Stimulated activated CD4-positive, alpha-beta T cell treated with anti-CD3 and anti-CD28 coated beads, Interleukin-1b, Interleukin-23, amount 100 ng/mL, for 4 hours (primary cell): Measurements from ENCODE around the gene NIPAL4.

Source experiments
- DNase-seq, 2 donors: peaks; one replicate each; pipeline ENCODE4 v3.0.0-alpha.2; 2020; ENCODE audit warnings: low read depth in 2 of 2

Gene NIPAL4

GRCh38 chr5:157516006-157516405, 56.0 kb downstream of the NIPAL4 start:
- no peak for DNase-seq

GRCh38 chr5:157516626-157517325, 56.8 kb downstream of the NIPAL4 start:
- no peak for DNase-seq

GRCh38 chr5:157518963-157519362, 59.0 kb downstream of the NIPAL4 start:
- no peak for DNase-seq

DNA sequence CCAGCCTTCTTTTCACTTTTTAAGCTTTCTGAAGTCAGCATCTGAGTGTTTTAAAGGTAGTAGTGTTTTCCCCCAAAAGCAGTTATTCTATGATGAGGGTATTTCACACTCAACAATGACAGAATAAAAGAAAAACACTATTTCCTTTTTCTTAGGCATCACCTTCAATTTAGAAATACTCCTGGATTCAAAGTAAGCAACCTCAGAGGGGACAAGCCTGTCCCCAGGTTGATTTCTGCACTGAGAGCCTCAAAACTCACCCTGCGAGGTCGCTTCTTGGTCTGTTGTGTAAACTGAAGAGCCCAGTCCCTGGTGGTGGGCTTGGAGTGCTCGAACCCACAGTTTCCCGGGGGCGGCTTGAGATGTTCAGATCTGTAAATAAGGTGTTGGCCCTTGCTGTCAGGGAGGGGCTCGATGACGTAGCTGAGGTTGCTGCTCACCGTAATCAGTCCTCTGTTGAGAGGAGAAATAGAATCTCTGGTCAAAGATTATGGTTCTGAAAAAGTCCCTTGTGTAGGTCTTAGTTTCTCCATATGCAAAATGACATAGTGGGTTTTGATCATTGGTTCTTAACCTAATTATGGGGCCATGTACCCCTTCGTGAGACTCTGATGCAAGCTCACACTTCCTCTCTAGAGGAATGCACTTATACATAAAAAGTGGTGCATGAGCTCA, 59.7 kb downstream of the NIPAL4 start:
- no peak for DNase-seq

- no peak for DNase-seq
These were observed 61.1 kb downstream of the NIPAL4 start for GRCh38 chr5:157520911-157521703.

GRCh38 chr5:157521704-157522029, 61.7 kb downstream of the NIPAL4 start:
- no peak for DNase-seq

DNA sequence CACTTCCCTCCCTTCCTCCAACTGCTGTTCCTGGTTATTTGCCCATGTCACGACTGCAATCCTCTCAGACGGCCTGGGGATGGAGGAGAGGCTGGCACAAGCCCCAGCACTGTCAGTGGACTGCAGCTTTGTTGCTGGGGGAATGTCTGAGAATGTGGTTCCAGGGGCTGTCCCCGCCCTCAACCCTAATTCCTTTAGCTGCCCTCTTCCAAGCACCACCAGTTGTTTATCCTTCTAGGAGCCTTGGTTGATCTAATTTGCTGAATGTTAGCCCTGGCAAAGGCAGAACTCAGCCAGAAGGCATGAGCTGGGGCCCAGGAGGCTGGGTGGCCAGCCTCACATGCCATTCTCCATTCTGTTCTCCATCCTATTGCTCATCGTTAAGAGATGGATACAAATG, 64.0 kb downstream of the NIPAL4 start:
- DNase-seq, result no peak
